T-cell (primary cell): Measurements from ENCODE around the gene MIS18BP1. TPM values are rescaled to one million over a fixed set of nuclear protein-coding genes. Genes with fewer than 3 reads are reported as not detected.

Experiments
- ATAC-seq, 4 experiments: fragments of 200-7000 bp in 3 of 4; fragments of 150-1000 bp in 1 of 4; cut with Tn5 transposase; replicated peaks in 1 of 4; 1 replicate in 3 of 4; 2 replicates in 1 of 4; pipeline ENCODE4 v1.10.0; 2021; ENCODE audit warnings: moderate library complexity in 3 of 4, mild to moderate bottlenecking in 2 of 4, moderate number of reproducible peaks in 1 of 4
- CTCF ChIA-PET, 2 donors: fragments of 300-600 bp; sonication (Branson Sonifier 250); formaldehyde crosslinking; loops; one replicate each; lab custom pipeline; 2022; ENCODE audit warnings: antibody characterized with exemption in 2 of 2; lab: Charles Lee
- POLR2A ChIA-PET, 2 donors: fragments of 300-600 bp; sonication (Branson Sonifier 250); formaldehyde crosslinking; loops; one replicate each; lab custom pipeline; 2022; ENCODE audit warnings: antibody characterized with exemption in 2 of 2; lab: Charles Lee
- DNase-seq, 35 experiments: peaks; one replicate each; pipeline versions ENCODE4 v3.0.0 to v3.0.0-alpha.2; 2013 to 2023
- H3K27ac ChIP-seq: one replicate; pipeline ENCODE4 v1.5.1; 2013; ENCODE audit warnings: low read length
- H3K27me3 ChIP-seq, 2 experiments: replicated peaks in 1 of 2; 1 replicate in 1 of 2; 2 replicates in 1 of 2; pipeline versions ENCODE4 v1.6.1 to v1.7.0; 2013; ENCODE audit warnings: low read length in 1 of 2, mixed read lengths in 1 of 2; ENCODE audit not compliant: control insufficient read depth in 2 of 2, insufficient read depth in 2 of 2; ENCODE audit errors: extremely low read depth in 1 of 2
- H3K36me3 ChIP-seq, 2 donors: 1 replicate in 1 of 2; 2 replicates in 1 of 2; pipeline versions ENCODE4 v1.6.1 to v1.7.0; 2013; ENCODE audit warnings: low read length in 1 of 2; ENCODE audit not compliant: control insufficient read depth in 2 of 2, insufficient read depth in 1 of 2; ENCODE audit errors: extremely low read depth in 1 of 2
- H3K4me1 ChIP-seq, 2 experiments: 1 replicate in 1 of 2; 2 replicates in 1 of 2; pipeline versions ENCODE4 v1.6.1 to v1.7.0; 2013; ENCODE audit warnings: low read length in 2 of 2, mixed read lengths in 1 of 2; ENCODE audit not compliant: insufficient read depth in 2 of 2, control insufficient read depth in 1 of 2; ENCODE audit errors: extremely low read depth in 1 of 2
- H3K4me3 ChIP-seq, 2 donors: 1 replicate in 1 of 2; 2 replicates in 1 of 2; pipeline versions ENCODE4 v1.5.1 to v1.7.0; 2013; ENCODE audit warnings: mild to moderate bottlenecking in 2 of 2, low read length in 1 of 2, moderate library complexity in 1 of 2; ENCODE audit not compliant: control insufficient read depth in 1 of 2; ENCODE audit errors: extremely low read depth in 1 of 2
- H3K9me3 ChIP-seq: 2 replicates; pipeline ENCODE4 v1.7.0; 2013
- H3K27ac Mint-ChIP-seq, 2 donors: one replicate each; pipeline ENCODE4 v1.8.0; 2020 to 2021; ENCODE audit warnings: mild to moderate bottlenecking in 2 of 2, mixed read lengths in 2 of 2
- H3K27me3 Mint-ChIP-seq, 2 donors: one replicate each; pipeline ENCODE4 v1.8.0; 2021 to 2022; ENCODE audit warnings: mixed read lengths in 2 of 2
- H3K36me3 Mint-ChIP-seq: one replicate; pipeline ENCODE4 v1.8.0; 2021; ENCODE audit warnings: mixed read lengths
- H3K4me1 Mint-ChIP-seq, 3 donors: one replicate each; pipeline ENCODE4 v1.8.0; 2020 to 2022; ENCODE audit warnings: mixed read lengths in 3 of 3, mild to moderate bottlenecking in 1 of 3
- H3K4me3 Mint-ChIP-seq, 3 donors: one replicate each; pipeline ENCODE4 v1.8.0; 2020 to 2022; ENCODE audit warnings: mild to moderate bottlenecking in 3 of 3, mixed read lengths in 3 of 3, moderate library complexity in 3 of 3
- H3K9me3 Mint-ChIP-seq, 3 donors: one replicate each; pipeline ENCODE4 v1.8.0; 2020 to 2022; ENCODE audit warnings: mixed read lengths in 3 of 3
- total RNA-seq, 35 experiments: library from RNA in 6 of 35; stranded (reverse) in 6 of 35; fragments of 120-200 nt in 1 of 35; gene quantifications; one replicate each; pipeline versions ENCODE4 v1.2.1 to v1.2.4 and lab custom pipeline; 2013 to 2026

Gene MIS18BP1
- total RNA-seq, 5 donors from 2014 or later (not counting 1 experiment from before 2014, with no cell fraction given), result 20.8 to 34.0 (median 27.6) TPM

- Mint-ChIP-seq H3K4me3 (no peak overlapping the region), H3K27ac (no peak overlapping the region), H3K4me1 (no peaks in the 10 kb centered on the region), H3K27me3 (no peaks in the 10 kb centered on the region), H3K36me3 (peaks cover 10% of the 10 kb centered on the region), H3K9me3 (no peaks in the 10 kb centered on the region)
- POLR2A ChIA-PET, result no interaction called here
- H3K4me1 ChIP-seq, result no peaks in the 10 kb centered on the region
- H3K9me3 ChIP-seq, result no peaks in the 10 kb centered on the region
- ATAC-seq (no peak), DNase-seq (no peak)
- peaks cover 0 to 3% of the 10 kb centered on the region in 2 donors for H3K36me3 ChIP-seq
- H3K4me3 ChIP-seq, result no peak overlapping the region
- H3K27ac ChIP-seq, result no peak overlapping the region
- CTCF ChIA-PET, result no interaction called here
- H3K27me3 ChIP-seq, result no peaks in the 10 kb centered on the region
Observed at GRCh38 chr14:45156067-45156466, 96.9 kb downstream of the MIS18BP1 start.

Other genes starting within 250 kb of the MIS18BP1 start
- 10 to 100 TPM; 54.4 to 62.5 (median 56.9) TPM for gene PRPF39, start 169.1 kb downstream of the MIS18BP1 start, total RNA-seq
- gene FKBP3, start 118.7 kb downstream of the MIS18BP1 start, total RNA-seq, result 10 to 100 TPM; 33.8 to 49.3 (median 45.2) TPM
- 10 to 100 TPM in 1 of 5 donors, 1 to 10 TPM in 4; 7.5 to 10.5 (median 8.7) TPM for gene FANCM, start 117.3 kb downstream of the MIS18BP1 start, total RNA-seq